ENCODE measurements around the gene EYS.

- TF ChIP-seq CTCF (IDR thresholded peaks at IDR 0.05) (no peak), POLR2A (IDR thresholded peaks at IDR 0.05) (no peak)
Measured at GRCh38 chr6:65098349-65098748, 608.7 kb downstream of the EYS start.
